ENCODE data around the gene LRRC75A.
"Not testable (repeated sequence)": the region's sequence is repeated elsewhere in the genome, so short reads cannot be mapped to it uniquely, and the experiment has no call there.

The LRRC75A gene

DNA sequence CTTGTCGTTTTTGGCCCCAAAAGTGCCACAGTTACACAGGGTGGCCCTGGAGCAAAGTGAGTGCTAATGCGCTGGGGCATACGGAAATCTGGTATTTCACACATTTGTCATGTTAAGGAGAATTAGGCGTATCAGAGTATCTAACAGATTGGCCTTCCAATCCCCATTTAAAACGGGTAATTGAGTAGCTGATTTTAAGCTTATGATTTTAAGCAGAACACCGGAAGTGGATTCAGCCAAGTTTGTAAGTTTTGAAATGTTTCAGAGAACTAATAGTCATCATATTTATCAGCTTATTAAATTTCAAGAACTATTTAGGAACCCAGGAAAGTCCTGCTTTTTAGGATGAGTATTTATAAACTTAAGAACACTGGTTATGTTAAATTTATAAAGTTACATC lies 19.5 kb downstream of the LRRC75A start:
- no peak for DNase-seq (ENCODE audit: low read depth)

DNA sequence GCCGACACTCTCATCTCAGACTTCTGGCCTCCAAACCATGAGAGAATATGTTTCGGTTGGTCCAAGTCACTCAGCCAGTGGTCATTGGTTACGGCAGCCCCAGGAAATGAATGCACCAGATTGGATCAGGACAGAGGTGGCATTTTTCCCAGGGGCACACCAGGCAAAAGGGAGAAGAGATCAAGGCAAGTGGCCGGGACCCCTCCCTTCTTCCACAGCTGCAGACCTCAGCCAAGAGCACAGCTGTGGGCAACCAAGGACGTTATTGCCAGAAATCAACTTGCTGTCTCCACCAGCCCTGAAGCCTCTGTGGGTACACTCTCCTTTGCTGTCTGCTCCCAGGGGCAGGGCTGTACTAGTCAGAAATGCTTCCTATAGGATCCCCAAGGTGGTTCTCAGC lies 20.7 kb downstream of the LRRC75A start:
- no peak for DNase-seq (ENCODE audit: low read depth)

DNA sequence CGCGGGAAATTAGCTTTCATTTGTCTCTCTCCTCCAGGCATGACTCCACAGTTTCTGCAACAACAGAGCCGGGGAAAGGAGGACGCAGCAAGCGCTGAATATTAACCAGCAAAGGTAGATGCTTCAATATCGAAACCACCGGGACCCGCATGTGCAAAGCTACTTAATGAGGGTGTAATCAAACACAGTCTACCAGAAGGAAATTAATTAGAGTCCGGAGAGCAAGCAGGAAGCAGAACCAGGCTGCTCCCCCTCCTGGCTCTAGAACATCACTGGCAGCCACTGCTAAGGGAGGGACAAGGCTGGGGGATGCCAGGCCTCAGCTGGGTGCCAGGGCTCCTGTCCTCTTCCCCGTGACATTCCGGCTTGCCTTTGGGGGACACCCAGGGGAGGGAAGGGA lies 21.7 kb downstream of the LRRC75A start:
- DNase-seq (ENCODE audit: low read depth): no peak

DNA sequence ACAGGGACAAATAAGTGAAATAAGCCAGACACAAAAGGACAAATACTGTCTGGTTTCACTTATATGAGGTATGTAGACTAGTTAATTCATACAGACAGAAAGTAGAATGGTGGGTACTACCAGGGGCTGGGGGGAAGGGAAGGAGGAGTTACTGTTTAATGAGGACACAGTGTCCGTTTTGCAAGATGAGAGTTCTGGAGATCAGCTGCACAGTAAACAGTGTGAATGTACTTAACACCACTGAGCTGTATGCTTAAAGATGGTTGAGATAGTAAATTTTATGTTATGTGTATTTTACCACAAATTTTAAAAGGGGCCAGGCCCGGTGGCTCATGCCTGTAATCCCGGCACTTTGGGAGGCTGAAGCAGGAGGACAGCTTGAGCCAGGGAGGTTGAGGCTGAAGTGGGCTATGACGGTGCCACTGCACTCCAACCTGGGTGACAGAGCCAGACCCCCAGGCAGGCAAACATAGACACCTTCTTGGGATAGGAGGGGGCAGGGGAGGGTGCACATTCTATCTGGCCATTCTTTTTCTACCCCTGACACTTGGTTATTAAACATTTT lies 23.5 kb downstream of the LRRC75A start:
- DNase-seq (ENCODE audit: low read depth): no peak

DNA sequence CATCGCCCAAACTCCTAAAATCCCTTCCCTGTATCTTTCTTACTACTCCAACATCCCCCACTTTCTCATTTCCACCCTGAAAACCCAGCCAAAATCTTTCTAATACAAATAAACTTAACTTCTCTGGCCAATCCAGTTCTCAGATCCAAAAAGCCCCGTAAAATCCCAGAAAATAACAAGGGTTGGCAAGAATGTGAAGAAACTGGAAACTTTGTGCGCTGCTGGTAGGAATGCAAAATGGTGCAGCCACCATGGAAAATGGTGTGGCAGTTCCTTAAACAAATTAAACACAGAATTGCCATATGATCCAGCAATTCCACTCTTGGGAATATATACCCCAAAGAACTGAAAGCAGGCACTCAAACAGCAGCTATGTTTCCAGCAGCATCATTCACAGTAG lies 24.1 kb downstream of the LRRC75A start:
- no peak for DNase-seq (ENCODE audit: low read depth)

DNA sequence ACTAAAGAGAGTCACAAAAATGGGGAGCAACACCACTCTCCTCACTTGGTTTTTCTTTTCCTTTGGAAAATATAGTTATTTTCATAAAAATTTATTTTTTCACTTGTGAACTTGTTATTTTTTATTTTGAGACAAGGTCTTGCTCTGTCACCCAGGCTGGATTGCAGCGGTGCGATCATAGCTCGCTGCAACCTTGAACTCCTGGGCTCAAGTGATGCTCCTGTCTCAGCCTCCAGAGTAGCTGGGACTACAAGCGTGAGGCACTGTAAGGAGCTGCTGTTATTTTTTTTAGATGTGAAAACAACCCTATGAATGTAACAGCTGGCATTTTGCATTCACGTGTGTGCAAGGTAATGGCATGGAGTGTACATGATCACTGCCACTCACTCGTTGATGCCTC lies 24.9 kb downstream of the LRRC75A start:
- DNase-seq (ENCODE audit: low read depth): no peak

DNA sequence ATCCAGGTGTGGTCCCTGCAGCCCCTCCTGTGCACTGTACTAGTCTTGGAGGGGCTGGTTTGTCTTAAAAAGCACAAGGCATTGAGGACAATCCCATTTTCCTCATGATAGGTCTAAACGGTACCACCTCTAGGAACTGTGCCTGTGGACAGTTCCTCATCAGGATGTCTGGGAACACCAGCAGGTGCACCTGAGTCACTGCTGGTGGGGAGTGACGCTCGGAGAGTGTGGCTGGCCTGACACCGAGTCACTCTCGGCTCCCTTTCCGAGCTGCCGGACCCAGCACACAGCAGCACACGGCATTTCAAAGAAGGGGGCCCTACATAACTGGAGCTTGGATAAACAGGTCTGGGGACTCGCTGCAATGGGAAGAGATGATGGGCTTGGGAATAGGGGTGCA lies 25.6 kb downstream of the LRRC75A start:
- DNase-seq (ENCODE audit: low read depth): no peak

DNA sequence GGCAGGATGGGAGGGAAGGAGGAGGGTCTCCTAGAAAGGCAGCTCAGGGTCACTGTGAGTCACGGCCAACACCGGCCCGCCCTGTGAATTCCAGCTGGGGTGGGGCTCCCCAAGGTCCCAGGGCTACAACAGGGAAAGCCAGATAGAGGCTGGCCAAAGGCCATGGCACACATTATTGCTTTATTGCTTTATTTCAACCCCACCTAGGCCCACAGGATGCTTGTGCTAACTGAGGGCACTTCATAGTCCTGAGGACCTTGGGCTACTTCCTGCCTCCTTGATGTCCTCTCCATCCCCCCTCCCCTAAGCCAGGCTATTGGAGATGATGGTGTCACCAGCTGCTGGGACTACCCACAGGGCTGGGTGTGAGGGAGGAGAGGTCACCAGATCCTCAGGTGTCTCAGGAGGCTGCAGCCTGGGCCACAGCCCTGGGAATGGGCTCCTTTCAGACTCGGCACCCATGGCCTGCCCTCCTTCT lies 26.1 kb downstream of the LRRC75A start:
- no peak for DNase-seq (ENCODE audit: low read depth)

DNA sequence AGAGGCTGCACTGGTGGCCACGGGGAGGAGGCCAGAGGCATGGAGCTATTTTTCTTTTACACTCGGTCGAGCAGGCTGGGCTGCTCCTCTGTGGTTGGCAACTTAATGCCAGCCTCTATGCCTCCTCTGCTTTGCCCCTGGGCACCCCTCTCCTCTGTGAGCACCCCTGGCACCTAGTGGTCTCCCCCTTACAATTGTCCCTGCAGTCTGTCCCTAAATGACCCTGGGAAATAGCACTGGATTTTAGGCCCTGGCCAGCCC lies 27.0 kb downstream of the LRRC75A start:
- DNase-seq (ENCODE audit: low read depth): no peak

DNA sequence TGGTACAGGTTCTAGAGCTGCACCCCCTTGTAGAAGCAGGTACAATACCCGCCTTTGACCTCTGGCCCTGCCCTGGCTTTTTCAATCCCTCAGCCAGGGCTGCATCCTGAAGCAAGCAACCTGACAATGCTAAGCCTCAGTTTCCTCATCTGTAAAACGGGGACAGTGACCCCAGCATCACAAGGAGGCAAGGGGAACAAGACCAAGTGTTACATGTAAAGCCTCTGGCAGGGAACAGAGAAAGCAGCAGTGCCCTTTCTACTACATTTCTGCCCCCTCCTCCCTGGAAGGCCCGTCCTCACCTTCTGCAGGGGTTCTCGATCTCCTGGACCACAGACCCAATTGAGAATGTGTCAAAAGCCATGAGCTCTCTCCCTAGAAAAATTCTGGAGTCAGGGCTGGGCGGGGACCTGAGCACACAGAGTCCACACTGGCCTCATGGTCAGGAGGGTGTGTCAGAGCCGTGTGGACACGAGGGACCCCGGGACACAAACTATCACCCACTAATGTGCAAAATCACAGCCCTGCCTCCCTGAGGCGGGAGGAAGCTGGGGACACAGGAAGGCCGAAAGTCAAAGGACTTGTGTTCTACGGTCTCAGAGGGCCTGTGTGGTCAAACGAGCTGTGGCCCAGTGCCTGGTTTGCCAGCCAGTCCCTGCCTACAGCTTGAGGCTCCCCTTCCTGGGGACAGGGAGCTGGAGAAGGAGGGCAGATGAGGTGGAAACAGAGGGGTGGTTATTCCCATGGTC lies 27.5 kb downstream of the LRRC75A start:
- no peak for DNase-seq (ENCODE audit: low read depth)

DNA sequence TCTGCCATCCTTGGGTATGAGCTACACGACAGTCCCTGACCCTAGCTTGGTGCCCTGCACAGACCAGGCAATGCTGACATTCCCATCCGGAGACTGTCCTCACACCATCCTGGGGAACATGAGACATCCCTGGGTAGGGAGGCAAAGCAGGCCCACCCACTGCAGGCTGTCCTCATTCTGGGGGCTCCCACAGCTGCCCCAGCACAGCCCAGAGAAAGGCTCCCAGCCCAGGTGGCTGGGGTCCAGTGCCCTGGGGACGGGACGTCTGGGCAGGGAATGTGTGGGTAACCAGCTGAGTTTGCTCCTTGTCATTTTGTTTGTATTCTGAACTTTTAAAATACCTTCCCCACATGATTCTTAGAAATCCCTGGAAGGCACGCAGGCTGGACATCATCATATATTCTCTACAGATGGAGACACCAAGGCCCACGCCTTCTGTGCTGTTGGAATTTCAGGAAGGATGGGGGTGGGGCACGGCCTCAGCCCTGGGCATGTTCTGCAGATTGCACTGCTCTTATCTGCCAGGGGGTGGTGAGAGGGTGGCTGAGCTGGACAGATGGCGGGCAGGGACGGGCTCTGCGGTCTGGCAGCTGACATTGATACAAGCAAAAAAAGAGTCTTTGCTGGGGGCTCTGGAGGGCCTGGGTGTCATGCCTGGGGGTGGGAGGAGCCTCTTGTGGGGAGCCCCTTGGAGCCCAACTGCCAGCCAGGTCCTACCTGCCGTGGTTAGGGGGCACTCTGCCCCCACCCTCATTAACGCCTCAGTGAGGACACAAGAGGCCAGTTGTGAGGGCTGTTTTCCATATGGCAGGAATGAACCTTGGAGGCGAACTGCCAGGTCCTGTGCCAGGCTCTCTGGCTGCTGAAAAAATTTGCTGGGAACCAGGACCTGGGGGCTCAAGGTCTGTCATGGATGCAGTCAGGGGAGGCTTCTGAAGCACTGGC lies 28.4 kb downstream of the LRRC75A start:
- no peak for DNase-seq (ENCODE audit: low read depth)

DNA sequence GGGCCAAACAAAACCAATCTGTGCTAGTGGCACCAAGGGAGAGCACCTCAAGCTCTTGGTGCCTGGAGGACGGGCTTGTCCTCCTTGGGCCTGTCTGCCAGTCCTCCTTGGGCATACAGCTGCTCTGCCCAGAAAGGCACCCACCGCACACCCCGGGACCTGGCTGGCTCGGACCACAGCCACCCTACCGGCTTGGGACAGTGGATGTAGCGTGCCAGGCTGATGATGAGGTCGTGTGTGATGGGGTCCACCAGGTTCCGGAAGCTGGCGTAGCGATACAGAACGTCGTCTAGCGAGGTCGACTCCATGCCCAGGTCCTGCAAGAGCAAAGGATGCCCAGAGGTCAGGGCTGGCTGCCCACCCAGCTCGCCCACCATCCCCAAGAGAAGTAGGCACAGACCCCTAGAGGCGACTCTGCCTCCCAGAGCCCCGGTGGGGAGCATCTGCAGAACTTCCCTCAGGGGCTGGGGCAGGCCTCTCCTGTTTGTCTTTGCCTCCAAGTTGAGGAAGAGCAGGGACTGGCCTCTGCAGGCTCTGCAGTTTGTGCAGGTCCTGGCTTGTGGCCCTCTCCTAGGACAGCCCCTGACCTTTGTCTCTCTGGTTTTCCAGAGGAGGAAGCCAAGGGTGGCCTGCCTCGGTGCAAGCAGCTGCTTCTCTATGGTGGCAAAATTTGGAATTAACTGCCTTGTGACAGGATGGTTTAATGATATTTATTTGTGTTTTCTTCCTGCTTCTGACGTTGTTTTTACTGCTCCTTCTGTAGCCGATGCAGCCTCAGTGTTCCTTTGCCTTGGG lies 29.7 kb downstream of the LRRC75A start:
- no peak for DNase-seq (ENCODE audit: low read depth)

DNA sequence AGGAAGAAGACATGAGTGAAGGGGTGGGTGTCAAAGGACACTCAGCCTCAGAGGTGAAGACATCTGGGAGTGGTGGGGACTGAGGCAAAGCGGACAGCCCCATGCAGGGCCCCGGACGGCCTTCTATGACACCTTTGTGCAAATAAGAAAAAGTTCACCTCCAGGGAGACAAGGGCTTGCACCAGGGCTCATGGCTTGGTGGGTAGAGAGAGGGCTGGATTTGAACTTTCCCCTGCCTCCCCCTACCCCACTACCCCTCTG lies 30.5 kb downstream of the LRRC75A start:
- no peak for DNase-seq (ENCODE audit: low read depth)

DNA sequence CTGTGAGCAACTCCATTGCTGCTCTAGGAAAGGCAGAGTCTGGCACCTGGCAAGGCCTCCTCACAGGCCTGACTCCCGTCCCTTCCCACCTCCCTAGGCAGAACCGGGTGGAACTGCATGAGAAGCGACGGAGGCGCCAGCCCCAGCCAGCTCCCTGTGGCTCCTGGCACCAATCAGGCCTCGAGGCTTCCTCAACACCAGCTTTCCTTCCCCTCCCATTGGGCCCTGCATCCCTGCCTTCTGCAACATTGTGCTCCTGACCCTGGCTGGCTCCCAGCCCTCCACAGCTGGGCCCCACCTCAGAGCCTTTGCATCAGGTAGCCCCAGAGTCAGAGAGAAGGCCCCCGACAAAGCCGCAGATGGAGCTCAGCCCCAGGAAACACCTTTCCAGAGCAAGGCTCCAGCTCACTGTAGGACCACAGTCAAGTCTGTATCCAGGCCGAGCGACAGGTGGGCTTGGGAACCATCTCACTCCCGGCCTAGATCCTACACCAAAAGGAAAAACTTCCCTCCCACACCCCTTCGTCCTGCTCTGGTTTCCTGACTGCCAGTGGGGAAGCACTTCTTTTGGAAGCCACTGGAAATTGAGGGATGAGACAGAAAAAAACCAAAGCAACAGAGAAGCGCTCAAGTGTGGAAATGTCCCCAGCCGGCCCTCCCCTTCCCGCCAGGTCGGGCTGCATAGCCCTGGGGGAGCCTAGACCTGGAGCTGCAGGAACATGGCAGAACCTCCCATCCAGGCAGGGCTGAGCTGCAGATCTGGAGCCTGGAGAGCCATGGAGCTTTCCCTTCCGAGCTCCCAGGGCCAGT lies 31.0 kb downstream of the LRRC75A start:
- no peak for DNase-seq (ENCODE audit: low read depth)

DNA sequence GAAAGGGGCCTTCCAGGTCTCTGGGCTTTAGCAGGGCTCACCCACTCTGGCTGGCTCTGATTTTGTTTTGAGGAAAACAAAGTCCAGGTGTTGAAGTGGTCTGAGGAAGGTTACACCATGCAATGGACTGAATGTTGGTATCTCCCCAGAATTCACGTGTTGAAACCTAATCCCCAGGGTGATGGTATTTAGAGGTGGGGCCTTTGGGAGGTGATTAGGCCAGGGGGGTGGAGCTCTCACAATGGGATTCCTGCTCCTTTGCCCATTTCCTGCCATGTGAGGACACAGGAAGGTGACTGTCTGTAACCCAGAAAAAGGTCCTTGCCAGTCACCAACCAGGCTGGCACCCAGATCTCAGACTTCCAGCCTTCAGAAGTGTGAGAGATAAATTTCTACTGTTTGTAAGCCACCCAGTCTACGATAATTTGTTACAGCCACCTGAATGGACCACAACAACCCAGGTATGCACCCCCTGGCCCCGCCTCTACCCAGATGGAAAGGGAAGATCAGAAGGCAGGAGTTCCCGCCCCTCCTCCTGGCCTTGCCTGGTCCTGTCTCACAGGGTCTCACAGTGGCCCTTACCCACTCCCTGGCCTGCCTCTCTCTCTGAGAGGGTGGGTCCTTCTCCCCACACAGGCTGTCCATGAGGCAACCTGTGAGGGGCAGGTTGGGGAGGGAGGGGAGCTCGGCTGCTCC lies 32.0 kb downstream of the LRRC75A start:
- DNase-seq (ENCODE audit: low read depth): no peak

DNA sequence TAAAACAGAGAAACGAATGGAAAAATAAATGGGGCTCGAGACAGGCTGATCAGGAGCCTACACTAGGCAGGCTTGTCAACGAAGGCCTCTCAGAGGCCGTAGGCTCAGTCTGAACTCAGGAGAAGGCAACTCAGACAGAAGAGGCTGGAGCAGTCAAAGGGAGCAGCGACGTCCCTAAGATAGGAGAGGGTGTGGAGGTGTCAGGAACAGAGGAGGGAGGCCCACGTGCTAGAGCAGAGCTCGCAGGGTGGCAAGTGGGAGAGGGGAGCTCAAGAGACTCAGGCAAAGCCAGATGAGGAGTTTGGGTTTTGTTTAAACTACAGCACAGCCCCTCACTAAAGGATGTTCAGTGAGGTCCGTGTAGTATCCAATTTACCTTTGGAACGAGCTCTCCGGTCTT lies 32.7 kb downstream of the LRRC75A start:
- no peak for DNase-seq (ENCODE audit: low read depth)

DNA sequence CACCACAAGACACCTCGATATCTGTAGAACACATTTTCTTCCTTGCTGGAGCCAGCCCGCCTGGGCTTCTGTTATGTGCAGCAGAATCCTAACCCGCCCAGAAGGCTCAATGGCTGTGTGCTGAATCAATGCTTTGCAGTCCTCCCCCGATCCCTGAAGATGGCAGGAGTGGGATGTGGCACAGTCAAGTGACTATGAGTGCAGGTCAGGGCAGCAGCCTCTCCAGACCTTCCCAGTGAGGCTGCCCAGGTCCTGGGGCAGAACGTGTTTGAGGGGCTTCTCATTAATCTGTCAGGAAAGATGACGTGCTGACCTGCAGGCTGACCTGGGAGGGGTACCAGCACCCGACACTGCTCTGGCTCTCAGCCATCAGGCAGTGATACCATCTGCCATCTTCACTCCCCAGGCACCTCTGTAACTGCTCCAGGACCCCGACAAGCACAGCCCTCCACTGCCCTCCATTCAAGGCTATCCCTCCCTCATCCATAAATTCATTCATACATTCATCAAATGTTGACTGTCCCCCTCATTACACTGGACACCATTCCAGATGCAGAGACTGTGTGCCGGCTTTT lies 35.2 kb downstream of the LRRC75A start:
- DNase-seq (ENCODE audit: low read depth): no peak

DNA sequence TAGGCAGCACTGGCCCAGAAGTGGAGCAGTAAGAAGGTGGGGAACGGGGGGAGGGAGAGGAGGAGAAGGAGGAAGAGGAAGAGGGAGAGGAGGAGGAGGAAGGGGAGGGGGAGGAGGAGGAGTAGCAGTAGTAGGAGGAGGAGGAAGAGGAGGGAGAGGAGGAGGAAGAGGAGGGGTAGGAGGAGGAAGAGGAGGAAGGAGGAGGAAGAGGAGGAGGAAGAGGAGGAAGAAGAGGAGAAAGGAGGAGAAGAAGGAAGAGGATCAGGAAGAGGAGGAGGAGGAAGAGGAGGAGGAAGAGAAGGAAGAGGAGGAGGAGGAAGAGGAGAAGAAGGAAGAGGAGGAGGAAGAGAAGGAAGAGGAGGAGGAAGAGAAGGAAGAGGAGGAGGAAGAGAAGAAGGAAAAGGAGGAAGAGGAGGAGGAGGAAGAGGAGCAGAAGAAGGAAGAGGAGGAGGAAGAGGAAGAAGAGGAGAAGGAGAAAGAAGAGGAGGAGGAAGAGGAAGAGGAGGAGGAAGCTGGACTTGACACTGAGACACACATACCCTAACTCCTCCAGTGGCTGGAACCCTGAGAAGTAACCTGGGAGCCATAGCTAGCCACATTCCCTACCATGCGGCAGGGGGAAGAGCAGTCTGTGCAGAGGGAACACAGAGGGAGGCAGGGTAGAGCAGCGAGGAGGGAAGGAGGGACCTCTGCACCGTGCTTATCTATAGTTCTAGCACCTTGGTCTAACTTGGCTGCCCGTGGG lies 35.8 kb downstream of the LRRC75A start:
- DNase-seq (ENCODE audit: low read depth): no peak

DNA sequence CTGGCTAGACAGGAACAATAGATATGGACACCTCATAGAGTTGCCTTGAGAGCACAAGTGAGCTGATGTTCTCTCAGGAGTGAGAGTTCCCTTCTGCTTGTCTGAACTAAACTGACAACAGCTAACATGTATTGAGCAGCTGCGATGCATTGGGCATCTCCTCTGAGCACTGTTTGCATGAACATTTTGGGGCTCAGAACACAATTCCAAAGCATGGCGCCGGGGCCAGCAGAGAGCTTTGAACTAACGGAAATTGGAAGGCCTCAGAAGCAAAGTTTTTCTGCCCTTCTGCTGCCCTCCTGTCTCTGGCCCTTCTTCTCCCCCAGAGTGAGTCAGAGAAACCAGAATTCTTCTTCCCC lies 38.5 kb downstream of the LRRC75A start:
- DNase-seq (ENCODE audit: low read depth): no peak

DNA sequence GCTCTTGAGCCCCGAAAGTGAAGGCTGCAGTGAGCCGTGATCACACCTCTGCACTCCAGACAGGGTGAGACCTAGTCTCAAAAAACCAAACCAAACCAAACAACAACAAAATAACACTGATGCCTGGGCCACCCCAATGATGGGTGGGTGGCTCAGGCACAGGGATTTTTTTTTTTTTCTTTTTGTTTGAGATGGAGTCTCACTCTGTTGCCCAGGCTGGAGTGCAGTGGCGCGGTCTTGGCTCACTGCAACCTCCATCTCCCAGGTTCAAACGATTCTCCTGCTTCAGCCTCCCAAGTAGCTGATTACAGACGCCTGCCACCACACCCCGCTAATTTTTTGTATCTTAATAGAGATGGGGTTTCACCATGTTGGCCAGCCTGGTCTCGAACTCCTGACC lies 39.7 kb downstream of the LRRC75A start:
- not testable (repeated sequence) for DNase-seq (ENCODE audit: low read depth)

All from stimulated activated CD8-positive, alpha-beta memory T cell treated with anti-CD3 and anti-CD28 coated beads, Interleukin-4, amount 100 ng/mL, for 24 hours (primary cell).